Stimulated activated CD4-positive, alpha-beta T cell treated with anti-CD3 and anti-CD28 coated beads, Interleukin-2, amount 100 ng/mL, for 48 hours (primary cell): Measurements from ENCODE around the gene REXO4.
A peak's percentile ranks its signal among the peaks of the same experiment; 100 is the strongest.
"Not testable (repeated sequence)": the region's sequence is repeated elsewhere in the genome, so short reads cannot be mapped to it uniquely, and the experiment has no call there.

Source experiments
- DNase-seq, 2 donors: peaks; one replicate each; pipeline ENCODE4 v3.0.0-alpha.2; 2020

Gene REXO4

GRCh38 chr9:133417541-133418461 is at the start of gene REXO4:
Gene REXO4 (minus strand): TSS chr9:133418010. CDS start chr9:133417844, 166 bp downstream.
- peak; percentile 81 to 83 for DNase-seq

GRCh38 chr9:133467101-133467500 is 49.3 kb upstream of the REXO4 start:
- DNase-seq: no peak

- DNase-seq: no peak
Measured at GRCh38 chr9:133465984-133466383, 48.2 kb upstream of the REXO4 start.

- no peak for DNase-seq
Measured at GRCh38 chr9:133464638-133465037, 46.8 kb upstream of the REXO4 start.

GRCh38 chr9:133463864-133464615 is 46.2 kb upstream of the REXO4 start:
- DNase-seq: no peak

GRCh38 chr9:133463234-133463863 is 45.5 kb upstream of the REXO4 start:
- no peak for DNase-seq

GRCh38 chr9:133461975-133462374 is 44.2 kb upstream of the REXO4 start:
- DNase-seq: no peak

GRCh38 chr9:133460405-133461175 is 42.8 kb upstream of the REXO4 start:
- DNase-seq: no peak

- peak; percentile 87 to 89 for DNase-seq
Measured at GRCh38 chr9:133459476-133460404, 41.9 kb upstream of the REXO4 start, which contains the start of gene CACFD1. Gene CACFD1 (plus strand): TSS chr9:133459978. CDS start chr9:133460067, 89 bp downstream.

GRCh38 chr9:133458643-133459312 is 41.0 kb upstream of the REXO4 start:
- DNase-seq: no peak

- DNase-seq: no peak
Measured at GRCh38 chr9:133457748-133458147, 39.9 kb upstream of the REXO4 start.

GRCh38 chr9:133457233-133457632 is 39.4 kb upstream of the REXO4 start:
- DNase-seq: no peak

GRCh38 chr9:133456409-133456808 is 38.6 kb upstream of the REXO4 start:
- no peak for DNase-seq

- no peak for DNase-seq
Measured at GRCh38 chr9:133455936-133456335, 38.1 kb upstream of the REXO4 start.

- DNase-seq: no peak
Measured at GRCh38 chr9:133454943-133455673, 37.3 kb upstream of the REXO4 start.

- no peak for DNase-seq
Measured at GRCh38 chr9:133454325-133454724, 36.5 kb upstream of the REXO4 start.

- DNase-seq: no peak
Measured at GRCh38 chr9:133453651-133454050, 35.8 kb upstream of the REXO4 start.

- DNase-seq: no peak
Measured at GRCh38 chr9:133452562-133452961, 34.8 kb upstream of the REXO4 start.

GRCh38 chr9:133451865-133452264 is 34.1 kb upstream of the REXO4 start:
- not testable (repeated sequence) for DNase-seq

GRCh38 chr9:133449760-133450159 is 31.9 kb upstream of the REXO4 start:
- no peak for DNase-seq
